ENCODE data around the gene DNAH5. TPM values are rescaled to one million over a fixed set of nuclear protein-coding genes. Genes with fewer than 3 reads are reported as not detected.
"Not testable (repeated sequence)": the region's sequence is repeated elsewhere in the genome, so short reads cannot be mapped to it uniquely, and the experiment has no call there.

The DNAH5 gene
- total RNA-seq, 1 donor from 2014 or later, result 1.0 TPM

DNA sequence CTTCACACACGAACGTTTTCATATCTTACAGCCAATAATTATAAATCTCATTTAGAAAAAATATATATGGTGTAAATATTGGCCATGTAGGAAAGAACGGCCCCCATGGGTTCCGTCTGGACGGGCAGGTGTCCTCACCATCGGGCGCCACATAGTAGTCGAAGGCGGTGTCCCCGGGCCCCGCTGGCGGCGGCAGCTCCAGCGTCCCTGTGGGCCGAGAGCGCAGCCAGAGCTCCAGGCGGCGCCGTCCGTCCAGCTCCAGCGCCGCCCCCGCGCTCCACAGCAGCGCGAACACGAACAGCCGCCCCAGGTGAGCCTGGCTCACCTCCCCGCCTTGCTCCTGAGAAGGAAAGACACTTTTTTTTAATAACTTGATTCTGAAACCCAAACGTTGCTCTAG, 134.6 kb downstream of the DNAH5 start:
- no peaks in the 10 kb centered on the region for H3K9me3 ChIP-seq (ENCODE audit: control insufficient read depth in 3 of 3, low read length in 3 of 3)
- H3K27ac ChIP-seq (ENCODE audit: low read depth, low read length), result no peak overlapping the region
- H3K36me3 ChIP-seq (ENCODE audit: control insufficient read depth in 3 of 3, insufficient read depth in 3 of 3, low read length in 3 of 3), result no peaks in the 10 kb centered on the region
- no peak overlapping the region for H3K9ac ChIP-seq (ENCODE audit: low read depth in 1 of 3, low read length in 3 of 3)
- no peaks in the 10 kb centered on the region for H3K27me3 ChIP-seq (ENCODE audit: control insufficient read depth in 3 of 3, insufficient read depth in 3 of 3, low read length in 3 of 3)
- no peaks in the 10 kb centered on the region for H3K4me1 ChIP-seq (ENCODE audit: control insufficient read depth in 3 of 3, insufficient read depth in 3 of 3, low read length in 3 of 3)
- no peak overlapping the region for H3K4me3 ChIP-seq (ENCODE audit: low read length in 3 of 3)

- no peaks in the 10 kb centered on the region for H3K36me3 ChIP-seq (ENCODE audit: control insufficient read depth in 3 of 3, insufficient read depth in 3 of 3, low read length in 3 of 3)
- H3K4me1 ChIP-seq (ENCODE audit: control insufficient read depth in 3 of 3, insufficient read depth in 3 of 3, low read length in 3 of 3), result no peaks in the 10 kb centered on the region
- H3K27me3 ChIP-seq (ENCODE audit: control insufficient read depth in 3 of 3, insufficient read depth in 3 of 3, low read length in 3 of 3), result no peaks in the 10 kb centered on the region
- H3K27ac ChIP-seq (ENCODE audit: low read depth, low read length), result no peak overlapping the region
- H3K9me3 ChIP-seq (ENCODE audit: control insufficient read depth in 3 of 3, low read length in 3 of 3), result no peaks in the 10 kb centered on the region
- H3K4me3 ChIP-seq (ENCODE audit: low read length in 3 of 3), result no peak overlapping the region
- no peak overlapping the region for H3K9ac ChIP-seq (ENCODE audit: low read depth in 1 of 3, low read length in 3 of 3)
Measured at GRCh38 chr5:13804336-13804735, 140.2 kb downstream of the DNAH5 start.

DNA sequence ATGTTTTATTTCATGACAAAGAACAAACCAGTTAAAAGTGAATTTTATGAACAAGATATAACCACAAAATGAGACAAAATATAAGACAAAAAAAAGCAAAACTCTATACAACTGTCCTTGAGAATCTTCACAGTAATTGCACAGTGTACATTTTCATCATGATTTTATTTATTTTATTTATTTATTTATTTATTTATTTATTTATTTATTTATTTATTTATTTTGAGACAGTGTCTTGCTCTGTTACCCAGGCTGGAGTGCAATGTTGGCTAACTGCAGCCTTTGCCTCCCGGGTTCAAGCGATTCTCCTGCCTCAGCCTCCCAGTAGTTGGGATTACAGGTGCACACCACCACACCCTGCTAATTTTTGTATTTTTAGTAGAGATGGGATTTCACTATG, 145.9 kb downstream of the DNAH5 start:
- H3K9me3 ChIP-seq (ENCODE audit: control insufficient read depth in 3 of 3, low read length in 3 of 3); H3K4me3 ChIP-seq (ENCODE audit: low read length in 3 of 3); H3K4me1 ChIP-seq (ENCODE audit: control insufficient read depth in 3 of 3, insufficient read depth in 3 of 3, low read length in 3 of 3); H3K27ac ChIP-seq (ENCODE audit: low read depth, low read length); H3K36me3 ChIP-seq (ENCODE audit: control insufficient read depth in 3 of 3, insufficient read depth in 3 of 3, low read length in 3 of 3); H3K27me3 ChIP-seq (ENCODE audit: control insufficient read depth in 3 of 3, insufficient read depth in 3 of 3, low read length in 3 of 3); H3K9ac ChIP-seq (ENCODE audit: low read depth in 1 of 3, low read length in 3 of 3): not testable (repeated sequence)

DNA sequence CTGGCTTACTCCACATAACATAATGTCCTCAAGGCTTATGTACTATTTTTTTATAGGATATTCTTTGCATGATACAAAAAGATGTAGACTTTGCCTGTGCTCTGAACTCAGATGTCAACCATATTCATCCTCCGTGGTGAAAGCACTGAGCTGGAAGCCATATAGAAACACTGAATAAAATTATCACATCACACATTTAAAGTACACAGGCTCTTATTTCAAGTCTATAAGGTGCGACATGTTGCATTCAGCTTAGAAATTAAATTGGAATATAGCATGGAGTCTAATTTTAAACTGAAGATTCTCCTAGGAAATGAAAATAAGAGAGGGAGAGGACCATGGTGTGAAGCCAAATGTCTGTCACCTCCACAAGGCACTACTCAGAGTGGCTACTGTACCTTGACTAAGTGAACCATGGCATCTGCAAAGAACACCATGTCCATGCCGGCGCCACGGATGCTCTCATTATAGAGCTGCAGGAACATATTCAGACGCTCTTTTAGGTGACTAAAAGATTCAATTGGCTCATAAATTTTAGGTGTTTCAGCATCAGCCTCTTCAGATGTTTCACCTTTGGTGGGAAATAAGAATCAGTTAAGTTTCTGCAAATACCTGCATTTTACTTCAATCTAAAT, 158.6 kb downstream of the DNAH5 start:
- Histone ChIP-seq H3K27me3 (ENCODE audit: control insufficient read depth in 3 of 3, insufficient read depth in 3 of 3, low read length in 3 of 3) (no peaks in the 10 kb centered on the region), H3K4me3 (ENCODE audit: low read length in 3 of 3) (no peak overlapping the region), H3K9ac (ENCODE audit: low read depth in 1 of 3, low read length in 3 of 3) (no peak overlapping the region), H3K9me3 (ENCODE audit: control insufficient read depth in 3 of 3, low read length in 3 of 3) (no peaks in the 10 kb centered on the region), H3K36me3 (ENCODE audit: control insufficient read depth in 3 of 3, insufficient read depth in 3 of 3, low read length in 3 of 3) (no peaks in the 10 kb centered on the region), H3K27ac (ENCODE audit: low read depth, low read length) (no peak overlapping the region), H3K4me1 (ENCODE audit: control insufficient read depth in 3 of 3, insufficient read depth in 3 of 3, low read length in 3 of 3) (no peaks in the 10 kb centered on the region)

DNA sequence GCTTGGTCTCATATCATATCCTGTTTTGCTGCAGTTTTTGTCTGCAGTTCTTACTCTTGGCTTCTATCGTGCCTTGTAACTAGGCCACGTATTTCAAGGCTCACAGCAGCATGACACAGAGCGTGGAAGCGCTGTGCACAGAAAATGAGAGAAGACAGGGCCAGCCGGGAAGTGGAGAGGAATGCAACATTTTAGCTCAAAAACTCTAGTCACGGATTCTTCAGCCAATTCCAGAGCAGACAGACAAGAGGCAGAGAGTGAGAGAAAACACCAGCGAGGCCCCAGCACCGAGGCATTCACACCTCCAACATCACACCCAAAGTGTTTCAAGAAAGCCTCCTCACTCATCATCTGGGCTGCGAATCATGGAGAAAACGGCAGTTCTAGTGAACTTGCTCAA, 160.8 kb downstream of the DNAH5 start:
- H3K9me3 ChIP-seq (ENCODE audit: control insufficient read depth in 3 of 3, low read length in 3 of 3), result no peaks in the 10 kb centered on the region
- H3K4me3 ChIP-seq (ENCODE audit: low read length in 3 of 3), result no peak overlapping the region
- H3K27ac ChIP-seq (ENCODE audit: low read depth, low read length), result no peak overlapping the region
- H3K4me1 ChIP-seq (ENCODE audit: control insufficient read depth in 3 of 3, insufficient read depth in 3 of 3, low read length in 3 of 3), result no peaks in the 10 kb centered on the region
- no peaks in the 10 kb centered on the region for H3K36me3 ChIP-seq (ENCODE audit: control insufficient read depth in 3 of 3, insufficient read depth in 3 of 3, low read length in 3 of 3)
- H3K27me3 ChIP-seq (ENCODE audit: control insufficient read depth in 3 of 3, insufficient read depth in 3 of 3, low read length in 3 of 3), result no peaks in the 10 kb centered on the region
- no peak overlapping the region for H3K9ac ChIP-seq (ENCODE audit: low read depth in 1 of 3, low read length in 3 of 3)

DNA sequence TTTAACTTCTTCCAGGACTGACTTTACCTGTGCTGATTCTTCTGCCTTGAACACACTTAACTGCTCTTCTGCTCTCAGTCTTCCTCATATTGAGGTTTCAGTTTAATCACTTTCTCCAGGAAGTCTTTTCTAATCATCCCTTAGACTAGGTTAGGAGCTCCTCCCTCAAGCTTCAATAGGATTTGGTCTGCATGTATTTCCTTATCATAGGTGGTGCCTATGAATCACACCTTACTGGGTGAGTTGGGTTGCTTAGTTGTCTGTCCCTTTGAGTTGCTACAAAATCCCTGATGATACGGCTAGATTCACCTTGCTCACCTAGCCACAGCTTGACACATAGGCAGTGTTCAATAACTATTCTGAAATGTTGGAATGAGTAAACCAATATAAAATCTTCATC, 164.4 kb downstream of the DNAH5 start:
- H3K27ac ChIP-seq (ENCODE audit: low read depth, low read length), result no peak overlapping the region
- H3K9me3 ChIP-seq (ENCODE audit: control insufficient read depth in 3 of 3, low read length in 3 of 3), result no peaks in the 10 kb centered on the region
- H3K4me1 ChIP-seq (ENCODE audit: control insufficient read depth in 3 of 3, insufficient read depth in 3 of 3, low read length in 3 of 3), result no peaks in the 10 kb centered on the region
- no peaks in the 10 kb centered on the region for H3K36me3 ChIP-seq (ENCODE audit: control insufficient read depth in 3 of 3, insufficient read depth in 3 of 3, low read length in 3 of 3)
- no peak overlapping the region for H3K9ac ChIP-seq (ENCODE audit: low read depth in 1 of 3, low read length in 3 of 3)
- H3K27me3 ChIP-seq (ENCODE audit: control insufficient read depth in 3 of 3, insufficient read depth in 3 of 3, low read length in 3 of 3), result no peaks in the 10 kb centered on the region
- no peak overlapping the region for H3K4me3 ChIP-seq (ENCODE audit: low read length in 3 of 3)

- H3K27me3 ChIP-seq (ENCODE audit: control insufficient read depth in 3 of 3, insufficient read depth in 3 of 3, low read length in 3 of 3), result no peaks in the 10 kb centered on the region
- no peaks in the 10 kb centered on the region for H3K4me1 ChIP-seq (ENCODE audit: control insufficient read depth in 3 of 3, insufficient read depth in 3 of 3, low read length in 3 of 3)
- no peak overlapping the region for H3K4me3 ChIP-seq (ENCODE audit: low read length in 3 of 3)
- no peak overlapping the region for H3K9ac ChIP-seq (ENCODE audit: low read depth in 1 of 3, low read length in 3 of 3)
- H3K9me3 ChIP-seq (ENCODE audit: control insufficient read depth in 3 of 3, low read length in 3 of 3), result no peaks in the 10 kb centered on the region
- H3K36me3 ChIP-seq (ENCODE audit: control insufficient read depth in 3 of 3, insufficient read depth in 3 of 3, low read length in 3 of 3), result no peaks in the 10 kb centered on the region
- no peak overlapping the region for H3K27ac ChIP-seq (ENCODE audit: low read depth, low read length)
Measured at GRCh38 chr5:13773649-13774048, 170.8 kb downstream of the DNAH5 start.

- Histone ChIP-seq H3K27ac (ENCODE audit: low read depth, low read length) (no peak overlapping the region), H3K4me1 (ENCODE audit: control insufficient read depth in 3 of 3, insufficient read depth in 3 of 3, low read length in 3 of 3) (no peaks in the 10 kb centered on the region), H3K9me3 (ENCODE audit: control insufficient read depth in 3 of 3, low read length in 3 of 3) (no peaks in the 10 kb centered on the region), H3K36me3 (ENCODE audit: control insufficient read depth in 3 of 3, insufficient read depth in 3 of 3, low read length in 3 of 3) (no peaks in the 10 kb centered on the region), H3K4me3 (ENCODE audit: low read length in 3 of 3) (no peak overlapping the region), H3K9ac (ENCODE audit: low read depth in 1 of 3, low read length in 3 of 3) (no peak overlapping the region), H3K27me3 (ENCODE audit: control insufficient read depth in 3 of 3, insufficient read depth in 3 of 3, low read length in 3 of 3) (no peaks in the 10 kb centered on the region)
Measured at GRCh38 chr5:13771011-13771571, 173.4 kb downstream of the DNAH5 start.

GRCh38 chr5:13766236-13766635, 178.3 kb downstream of the DNAH5 start:
- H3K4me3 ChIP-seq (ENCODE audit: low read length in 3 of 3), result no peak overlapping the region
- H3K9ac ChIP-seq (ENCODE audit: low read depth in 1 of 3, low read length in 3 of 3), result no peak overlapping the region
- H3K36me3 ChIP-seq (ENCODE audit: control insufficient read depth in 3 of 3, insufficient read depth in 3 of 3, low read length in 3 of 3), result no peaks in the 10 kb centered on the region
- H3K27ac ChIP-seq (ENCODE audit: low read depth, low read length), result no peak overlapping the region
- no peaks in the 10 kb centered on the region for H3K27me3 ChIP-seq (ENCODE audit: control insufficient read depth in 3 of 3, insufficient read depth in 3 of 3, low read length in 3 of 3)
- no peaks in the 10 kb centered on the region for H3K4me1 ChIP-seq (ENCODE audit: control insufficient read depth in 3 of 3, insufficient read depth in 3 of 3, low read length in 3 of 3)
- no peaks in the 10 kb centered on the region for H3K9me3 ChIP-seq (ENCODE audit: control insufficient read depth in 3 of 3, low read length in 3 of 3)

- H3K27ac ChIP-seq (ENCODE audit: low read depth, low read length), result no peak overlapping the region
- no peaks in the 10 kb centered on the region for H3K36me3 ChIP-seq (ENCODE audit: control insufficient read depth in 3 of 3, insufficient read depth in 3 of 3, low read length in 3 of 3)
- H3K4me3 ChIP-seq (ENCODE audit: low read length in 3 of 3), result no peak overlapping the region
- H3K9me3 ChIP-seq (ENCODE audit: control insufficient read depth in 3 of 3, low read length in 3 of 3), result no peaks in the 10 kb centered on the region
- no peak overlapping the region for H3K9ac ChIP-seq (ENCODE audit: low read depth in 1 of 3, low read length in 3 of 3)
- H3K27me3 ChIP-seq (ENCODE audit: control insufficient read depth in 3 of 3, insufficient read depth in 3 of 3, low read length in 3 of 3), result no peaks in the 10 kb centered on the region
- no peaks in the 10 kb centered on the region for H3K4me1 ChIP-seq (ENCODE audit: control insufficient read depth in 3 of 3, insufficient read depth in 3 of 3, low read length in 3 of 3)
Measured at GRCh38 chr5:13763719-13764118, 180.8 kb downstream of the DNAH5 start.

Measured in skeletal muscle tissue (tissue), 4 donors.